ENCODE data around the gene GMDS.

The GMDS gene

GRCh38 chr6:1878330-1878729, 367.1 kb downstream of the GMDS start:
- no peak for DNase-seq

DNA sequence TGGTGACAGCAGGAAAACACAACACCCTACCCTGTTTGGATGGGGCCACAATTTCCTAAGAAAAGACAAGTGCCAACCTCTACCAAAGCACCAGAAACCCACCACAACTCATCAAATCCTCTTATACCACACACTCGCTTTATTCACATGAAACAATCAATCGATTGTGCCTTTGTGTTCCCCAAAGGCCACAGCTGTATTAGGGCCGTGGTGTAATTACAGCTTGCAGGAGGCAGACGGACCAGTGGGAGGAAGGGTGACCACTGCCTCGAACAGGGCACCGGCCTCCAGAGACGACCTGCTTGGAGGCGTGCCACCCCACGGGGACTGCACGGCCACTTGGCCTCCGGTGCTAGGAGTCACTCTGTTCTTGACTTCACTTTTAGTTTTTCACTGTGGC, 371.6 kb downstream of the GMDS start:
- no peak for DNase-seq

- DNase-seq: no peak
Measured at GRCh38 chr6:1872649-1873131, 372.7 kb downstream of the GMDS start.

- no peak for DNase-seq
Measured at GRCh38 chr6:1871724-1872315, 373.6 kb downstream of the GMDS start.

- no peak for DNase-seq
Measured at GRCh38 chr6:1870932-1871331, 374.5 kb downstream of the GMDS start.

DNA sequence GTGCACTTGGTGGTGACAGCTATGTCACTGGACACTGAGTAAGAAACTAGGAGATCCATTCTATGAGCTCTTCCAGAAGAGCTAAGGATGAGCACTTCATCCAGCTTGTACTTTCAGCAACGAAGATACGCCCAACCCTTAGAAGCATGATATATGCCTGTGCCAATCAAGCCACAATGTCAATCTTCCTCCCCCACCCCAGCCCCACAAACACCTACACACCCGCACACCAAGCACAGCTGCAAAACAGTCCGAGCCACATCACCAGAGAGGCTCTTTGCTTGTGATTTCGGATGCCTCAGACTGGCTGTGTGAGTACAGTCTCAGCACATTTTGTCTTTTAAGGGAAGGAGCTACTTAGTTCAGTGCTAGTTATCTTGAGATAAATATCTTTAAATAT, 375.2 kb downstream of the GMDS start:
- DNase-seq: no peak

DNA sequence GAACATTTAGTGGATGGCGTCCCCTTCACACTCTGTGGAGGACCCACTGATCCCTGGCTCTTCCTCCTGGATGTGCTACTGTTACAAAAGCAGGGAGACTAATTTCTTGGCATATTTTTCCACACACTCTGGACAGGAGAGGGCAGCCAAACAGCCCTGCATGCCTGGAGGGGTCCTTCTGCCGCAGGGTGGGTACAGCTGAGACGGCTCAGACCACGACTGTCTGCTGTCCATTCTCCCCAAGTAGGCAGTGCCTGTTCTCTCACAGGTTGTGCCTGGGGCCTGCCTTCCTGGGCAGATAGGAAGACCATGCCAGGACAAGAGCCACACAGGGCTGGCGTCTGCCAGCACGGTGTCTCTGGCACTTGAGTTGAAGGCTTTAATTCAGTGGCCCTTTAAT, 375.6 kb downstream of the GMDS start:
- no peak for DNase-seq

DNA sequence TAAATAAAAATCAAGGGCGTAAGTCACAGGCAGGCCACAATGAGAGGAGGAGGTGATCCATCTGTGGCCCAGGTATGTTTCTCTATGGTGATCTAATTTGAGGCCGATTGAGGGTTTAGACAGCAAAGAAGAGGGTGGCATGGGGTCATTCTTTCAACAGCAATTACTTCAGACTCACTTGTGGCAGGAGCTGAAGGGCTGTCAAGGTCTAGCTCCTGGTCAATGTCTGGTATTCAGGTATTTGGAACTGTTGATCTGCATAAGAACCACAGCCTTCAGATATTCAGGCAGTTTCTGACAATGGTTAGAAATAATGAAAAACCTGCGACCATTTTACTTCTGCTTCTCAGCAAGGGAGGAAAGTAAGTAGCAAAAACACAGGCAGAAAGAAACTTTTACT, 376.1 kb downstream of the GMDS start:
- no peak for DNase-seq

DNA sequence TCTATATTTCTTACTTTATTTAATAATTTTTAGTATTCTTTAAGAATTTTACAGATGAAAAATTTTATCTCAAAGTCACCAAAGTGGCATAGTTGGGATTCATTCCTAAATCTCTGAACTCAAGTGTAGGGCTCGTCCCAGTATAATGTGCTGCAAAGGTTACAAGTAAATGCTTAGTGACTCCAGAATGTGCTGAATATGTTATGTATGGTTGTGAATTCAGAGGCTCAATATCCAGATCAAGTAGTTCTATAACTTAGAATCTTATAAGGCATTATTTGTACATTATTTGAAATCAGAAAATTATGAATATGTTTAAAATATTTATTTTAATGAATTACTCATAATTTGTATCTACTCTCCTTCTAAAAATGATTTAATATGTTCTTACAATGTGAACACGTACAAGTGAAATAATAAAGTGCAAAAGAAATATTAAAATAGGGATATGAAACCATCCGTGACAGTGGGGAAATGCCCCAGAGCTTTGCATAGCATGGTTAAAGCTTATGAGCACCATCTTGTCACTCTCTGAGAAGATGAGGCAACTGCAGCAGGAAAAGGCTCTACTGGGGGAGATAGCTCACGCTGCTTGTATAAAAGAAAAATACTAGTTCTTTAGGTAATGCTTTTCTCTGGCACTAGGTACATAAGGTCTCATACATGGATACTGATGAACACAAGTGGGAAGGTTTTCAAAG, 376.7 kb downstream of the GMDS start:
- no peak for DNase-seq

DNA sequence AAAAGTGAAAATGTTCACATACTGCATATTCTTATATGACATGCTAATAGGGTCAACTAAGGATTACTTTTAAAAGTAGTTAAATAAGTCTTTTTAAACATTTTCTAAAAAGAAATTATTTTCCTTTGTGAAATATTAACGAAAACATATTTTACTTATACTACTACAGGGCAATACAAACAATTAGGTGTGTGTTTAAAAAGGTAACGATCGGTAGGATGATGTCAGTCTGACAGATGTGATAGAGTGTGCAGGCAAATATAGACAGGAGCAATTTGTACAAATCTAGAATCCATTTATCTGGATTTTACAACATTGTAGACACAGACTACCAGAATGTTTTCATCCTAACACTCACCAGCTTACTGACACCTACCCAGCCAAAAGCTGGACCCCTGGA, 378.2 kb downstream of the GMDS start:
- no peak for DNase-seq

DNA sequence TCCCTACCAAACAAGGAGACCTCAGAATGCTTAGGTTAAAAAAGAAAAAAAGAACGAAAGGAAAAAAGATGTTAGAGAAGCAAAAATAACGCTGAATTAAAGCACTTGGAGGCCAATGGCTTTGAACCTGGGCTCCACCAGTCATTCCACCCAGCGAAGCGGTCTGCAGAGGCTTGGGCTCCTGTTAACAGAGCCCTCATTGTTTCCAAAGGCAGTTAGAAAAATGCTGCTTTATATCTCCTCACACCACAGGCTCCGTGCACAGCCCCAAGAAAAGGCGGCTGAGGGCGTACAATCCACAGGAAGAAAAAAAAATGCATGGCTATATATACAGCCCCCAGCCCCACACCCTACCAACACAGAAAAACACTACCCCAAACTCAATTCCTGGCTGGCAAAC, 379.8 kb downstream of the GMDS start:
- DNase-seq: no peak

GRCh38 chr6:1864496-1864895, 380.9 kb downstream of the GMDS start:
- no peak for DNase-seq

GRCh38 chr6:1862411-1862810, 383.0 kb downstream of the GMDS start:
- no peak for DNase-seq

- DNase-seq: no peak
Measured at GRCh38 chr6:1860756-1861348, 384.6 kb downstream of the GMDS start.

GRCh38 chr6:1858859-1859258, 386.5 kb downstream of the GMDS start:
- no peak for DNase-seq

DNA sequence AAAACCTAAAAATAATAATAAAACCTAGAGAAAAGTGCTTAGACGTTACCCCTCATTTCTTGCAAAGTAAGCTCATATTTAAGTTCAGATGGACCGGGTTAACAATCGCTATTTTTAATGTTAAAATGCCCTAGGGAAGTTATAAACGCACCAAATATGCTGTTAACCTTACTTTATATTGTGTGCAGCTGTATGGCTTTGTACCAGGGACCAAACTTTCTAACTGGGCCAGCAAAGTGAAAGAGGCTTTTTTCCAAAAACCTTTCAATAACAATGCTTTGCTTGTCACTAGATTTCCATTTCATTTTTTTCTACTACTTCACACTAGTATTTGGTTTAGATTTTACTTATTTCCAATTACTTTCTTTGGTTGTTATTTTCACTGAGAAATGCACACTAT, 387.2 kb downstream of the GMDS start:
- no peak for DNase-seq

DNA sequence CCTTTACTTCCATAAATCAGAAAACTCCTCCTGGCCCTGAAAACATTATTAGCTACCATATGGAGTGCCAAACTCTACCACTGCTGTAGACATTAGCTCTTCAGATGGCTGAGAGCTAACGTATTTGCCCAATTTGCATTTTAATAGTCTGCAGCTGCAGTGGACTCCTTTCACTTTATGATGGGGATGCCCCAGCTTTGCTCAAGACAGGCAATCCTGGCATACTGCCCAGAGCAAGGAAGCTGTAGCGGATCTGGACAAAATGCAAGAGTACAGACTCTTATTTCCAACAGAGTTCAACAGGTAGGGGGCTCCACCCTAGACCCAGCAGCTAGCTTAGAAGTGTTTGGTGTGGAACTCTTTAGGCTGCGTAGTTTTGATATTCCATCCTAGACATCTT, 389.0 kb downstream of the GMDS start:
- DNase-seq: no peak

DNA sequence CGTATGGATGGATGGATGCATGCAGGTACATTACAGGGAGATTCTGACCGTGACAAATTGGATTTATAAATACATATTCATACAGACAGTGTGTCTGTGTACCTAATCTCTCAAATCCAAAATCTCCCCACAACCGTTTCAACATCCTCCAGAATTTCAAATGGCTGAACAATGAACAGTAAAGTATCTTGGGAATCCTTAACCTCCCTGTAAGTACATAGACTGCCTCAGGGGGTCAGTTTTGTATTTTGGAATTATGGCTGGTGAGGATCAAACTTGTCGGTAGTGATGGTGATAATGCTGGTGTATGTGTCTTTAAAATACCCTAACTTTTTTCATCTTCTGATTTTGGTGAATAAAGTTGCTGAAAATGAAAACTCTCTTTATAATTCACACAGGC, 389.5 kb downstream of the GMDS start:
- DNase-seq: no peak

GRCh38 chr6:1854296-1854695, 391.1 kb downstream of the GMDS start:
- no peak for DNase-seq

DNA sequence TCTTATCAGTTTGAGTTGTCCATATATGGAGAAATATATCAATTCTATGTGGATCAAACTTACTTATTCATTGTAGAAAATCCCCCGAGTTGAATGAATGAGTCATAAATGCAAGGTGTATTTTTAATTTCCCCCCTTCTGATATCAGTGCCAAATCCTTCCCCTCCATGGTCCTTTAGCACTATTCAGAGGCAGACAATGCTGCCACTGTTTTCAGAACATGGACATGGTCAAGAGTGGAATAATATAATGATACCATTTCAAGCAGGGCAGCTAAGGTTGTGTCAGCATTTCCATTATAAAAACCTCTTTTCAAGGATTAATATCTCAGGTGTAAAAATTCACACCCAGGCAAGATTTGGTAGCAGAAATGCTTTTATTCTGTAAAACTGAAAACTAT, 391.6 kb downstream of the GMDS start:
- DNase-seq: no peak

- no peak for DNase-seq
Measured at GRCh38 chr6:1851681-1852456, 393.5 kb downstream of the GMDS start.

GRCh38 chr6:1850840-1851157, 394.6 kb downstream of the GMDS start:
- DNase-seq: no peak

- no peak for DNase-seq
Measured at GRCh38 chr6:1850121-1850839, 395.1 kb downstream of the GMDS start.
